RCC 7860 (cell line): ENCODE measurements around the gene TSPY3.
"Not testable (repeated sequence)": the region's sequence is repeated elsewhere in the genome, so short reads cannot be mapped to it uniquely, and the experiment has no call there.

Experiments used
- DNase-seq: peaks from one replicate; pipeline ENCODE4 v3.0.0-alpha.2; 2015; ENCODE audit warnings: low spot score
- FAIRE-seq: peaks from 2 replicates; lab custom pipeline; 2012; peaks lifted over from hg19 to GRCh38; lab: Jason Lieb, UNC

Gene TSPY3, protein sequence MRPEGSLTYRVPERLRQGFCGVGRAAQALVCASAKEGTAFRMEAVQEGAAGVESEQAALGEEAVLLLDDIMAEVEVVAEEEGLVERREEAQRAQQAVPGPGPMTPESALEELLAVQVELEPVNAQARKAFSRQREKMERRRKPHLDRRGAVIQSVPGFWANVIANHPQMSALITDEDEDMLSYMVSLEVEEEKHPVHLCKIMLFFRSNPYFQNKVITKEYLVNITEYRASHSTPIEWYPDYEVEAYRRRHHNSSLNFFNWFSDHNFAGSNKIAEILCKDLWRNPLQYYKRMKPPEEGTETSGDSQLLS

DNA sequence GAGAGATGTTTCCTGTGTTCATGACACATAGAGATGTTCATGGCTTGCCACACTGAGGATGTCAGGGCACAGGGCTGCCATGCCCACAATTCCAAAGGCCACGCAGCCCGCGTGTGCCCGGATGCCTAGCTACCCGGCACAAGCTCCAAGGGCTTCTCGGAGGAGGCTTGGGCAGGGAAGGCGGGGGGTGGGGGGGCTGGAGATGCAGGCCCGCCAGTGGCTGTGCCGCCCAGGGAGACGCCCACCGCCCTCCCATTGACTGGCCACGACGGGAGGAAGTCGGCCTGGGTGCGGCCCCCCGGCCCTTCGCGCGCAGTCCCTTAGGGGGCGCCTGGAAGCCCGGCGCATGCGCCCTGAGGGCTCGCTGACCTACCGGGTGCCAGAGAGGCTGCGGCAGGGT, at the start of gene TSPY3:
Gene TSPY3 (plus strand): TSS at position 301 of the 400 bp plus-strand sequence. CDS start 46 bp downstream, at position 347.
- FAIRE-seq: not testable (repeated sequence)

DNA sequence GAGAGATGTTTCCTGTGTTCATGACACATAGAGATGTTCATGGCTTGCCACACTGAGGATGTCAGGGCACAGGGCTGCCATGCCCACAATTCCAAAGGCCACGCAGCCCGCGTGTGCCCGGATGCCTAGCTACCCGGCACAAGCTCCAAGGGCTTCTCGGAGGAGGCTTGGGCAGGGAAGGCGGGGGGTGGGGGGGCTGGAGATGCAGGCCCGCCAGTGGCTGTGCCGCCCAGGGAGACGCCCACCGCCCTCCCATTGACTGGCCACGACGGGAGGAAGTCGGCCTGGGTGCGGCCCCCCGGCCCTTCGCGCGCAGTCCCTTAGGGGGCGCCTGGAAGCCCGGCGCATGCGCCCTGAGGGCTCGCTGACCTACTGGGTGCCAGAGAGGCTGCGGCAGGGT, 40.7 kb upstream of the TSPY3 start, which contains the start of gene TSPY8:
Gene TSPY8 (plus strand): TSS at position 301 of the 400 bp plus-strand sequence. CDS start 46 bp downstream, at position 347.
- not testable (repeated sequence) for DNase-seq, FAIRE-seq

More for the DNA sequence above, at the start of gene TSPY3:
- not testable (repeated sequence) for DNase-seq

- DNase-seq, FAIRE-seq: not testable (repeated sequence)
These were observed 1.7 kb upstream of the TSPY3 start for GRCh38 chrY:9396527-9396926.
